ENCODE results near the gene SCNN1B. TPM values are rescaled to one million over a fixed set of nuclear protein-coding genes. Genes with fewer than 3 reads are reported as not detected.

SCNN1B gene
- total RNA-seq, 1 donor = not detected

DNA sequence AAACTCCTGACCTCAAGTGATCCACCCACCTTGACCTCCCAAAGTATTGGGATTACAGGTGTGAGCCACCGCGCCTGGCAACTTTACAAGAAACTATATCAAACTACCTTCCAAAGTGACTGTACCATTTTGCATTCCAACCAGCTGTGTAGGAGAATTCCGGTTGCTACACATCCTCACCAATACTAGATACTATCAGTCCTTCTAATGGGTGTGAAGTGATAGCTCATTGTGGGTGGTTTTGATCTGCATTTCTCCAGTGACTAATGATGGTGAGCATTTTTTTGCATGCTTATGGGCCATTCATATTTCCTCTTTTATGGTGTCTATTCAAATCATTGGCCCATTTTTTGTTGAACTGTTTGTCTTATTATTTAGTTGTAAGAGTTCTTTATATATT, 37.7 kb downstream of the SCNN1B start:
- no peaks in the 10 kb centered on the region for H3K27me3 ChIP-seq (ENCODE audit: insufficient read depth, low read length)
- H2AFZ ChIP-seq (ENCODE audit: low read length) = no peak overlapping the region
- H3K9me3 ChIP-seq (ENCODE audit: low read depth, low read length) = no peaks in the 10 kb centered on the region
- H3K4me3 ChIP-seq (ENCODE audit: insufficient read depth, low read length) = no peak overlapping the region
- no peaks in the 10 kb centered on the region for H3K4me1 ChIP-seq (ENCODE audit: insufficient read depth, low read length)
- no peak overlapping the region for H3K4me2 ChIP-seq (ENCODE audit: insufficient read depth, low read length)
- no peak overlapping the region for H3K27ac ChIP-seq (ENCODE audit: low read depth, low read length)
- no peaks in the 10 kb centered on the region for H3K36me3 ChIP-seq (ENCODE audit: insufficient read depth, low read length)
- H3K79me2 ChIP-seq (ENCODE audit: insufficient read depth, low read length) = no peaks in the 10 kb centered on the region
- TF ChIP-seq, protein P1, sequence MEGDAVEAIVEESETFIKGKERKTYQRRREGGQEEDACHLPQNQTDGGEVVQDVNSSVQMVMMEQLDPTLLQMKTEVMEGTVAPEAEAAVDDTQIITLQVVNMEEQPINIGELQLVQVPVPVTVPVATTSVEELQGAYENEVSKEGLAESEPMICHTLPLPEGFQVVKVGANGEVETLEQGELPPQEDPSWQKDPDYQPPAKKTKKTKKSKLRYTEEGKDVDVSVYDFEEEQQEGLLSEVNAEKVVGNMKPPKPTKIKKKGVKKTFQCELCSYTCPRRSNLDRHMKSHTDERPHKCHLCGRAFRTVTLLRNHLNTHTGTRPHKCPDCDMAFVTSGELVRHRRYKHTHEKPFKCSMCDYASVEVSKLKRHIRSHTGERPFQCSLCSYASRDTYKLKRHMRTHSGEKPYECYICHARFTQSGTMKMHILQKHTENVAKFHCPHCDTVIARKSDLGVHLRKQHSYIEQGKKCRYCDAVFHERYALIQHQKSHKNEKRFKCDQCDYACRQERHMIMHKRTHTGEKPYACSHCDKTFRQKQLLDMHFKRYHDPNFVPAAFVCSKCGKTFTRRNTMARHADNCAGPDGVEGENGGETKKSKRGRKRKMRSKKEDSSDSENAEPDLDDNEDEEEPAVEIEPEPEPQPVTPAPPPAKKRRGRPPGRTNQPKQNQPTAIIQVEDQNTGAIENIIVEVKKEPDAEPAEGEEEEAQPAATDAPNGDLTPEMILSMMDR (IDR thresholded peaks at IDR 0.05; ENCODE audit: extremely low read depth, low read depth, low read length) = no peak
- no peak for DNase-seq (ENCODE audit: insufficient read length, low spot score, missing footprints)
- no peaks in the 10 kb centered on the region for H4K20me1 ChIP-seq (ENCODE audit: insufficient read depth, low read length)

DNA sequence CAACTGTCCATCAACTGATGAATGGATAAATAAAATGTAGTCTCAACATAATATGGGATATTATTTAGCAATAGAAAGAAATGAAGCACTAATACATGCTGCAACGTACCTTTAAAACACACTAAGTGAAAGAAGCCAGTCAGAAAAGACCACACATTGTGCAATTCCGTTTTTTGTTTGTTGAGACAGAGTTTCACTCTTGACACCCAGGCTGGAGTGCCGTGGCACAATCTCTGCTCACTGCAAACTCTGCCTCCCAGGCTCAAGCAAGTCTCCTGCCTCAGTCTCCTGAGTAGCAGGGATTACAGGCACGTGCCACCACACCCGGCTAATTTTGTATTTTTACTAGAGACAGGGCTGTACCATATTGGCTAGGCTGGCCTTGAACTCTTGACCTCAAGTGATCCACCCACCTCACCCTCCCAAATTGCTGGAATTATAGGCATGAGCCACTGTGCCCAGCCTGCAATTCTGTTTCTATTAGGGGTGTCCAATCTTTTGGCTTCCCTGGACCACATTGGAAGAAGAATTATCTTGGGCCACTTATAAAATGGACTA, 40.1 kb downstream of the SCNN1B start:
- Histone ChIP-seq H3K79me2 (ENCODE audit: insufficient read depth, low read length) (no peaks in the 10 kb centered on the region), H4K20me1 (ENCODE audit: insufficient read depth, low read length) (no peaks in the 10 kb centered on the region), H3K27ac (ENCODE audit: low read depth, low read length) (no peak overlapping the region), H3K9me3 (ENCODE audit: low read depth, low read length) (no peaks in the 10 kb centered on the region), H3K36me3 (ENCODE audit: insufficient read depth, low read length) (no peaks in the 10 kb centered on the region), H2AFZ (ENCODE audit: low read length) (no peak overlapping the region), H3K4me3 (ENCODE audit: insufficient read depth, low read length) (no peak overlapping the region), H3K4me1 (ENCODE audit: insufficient read depth, low read length) (no peaks in the 10 kb centered on the region), H3K4me2 (ENCODE audit: insufficient read depth, low read length) (no peak overlapping the region), H3K27me3 (ENCODE audit: insufficient read depth, low read length) (peaks cover 3% of the 10 kb centered on the region)
- DNase-seq (ENCODE audit: insufficient read length, low spot score, missing footprints) = no peak
- TF ChIP-seq, protein P1 (IDR thresholded peaks at IDR 0.05; ENCODE audit: extremely low read depth, low read depth, low read length) = no peak

DNA sequence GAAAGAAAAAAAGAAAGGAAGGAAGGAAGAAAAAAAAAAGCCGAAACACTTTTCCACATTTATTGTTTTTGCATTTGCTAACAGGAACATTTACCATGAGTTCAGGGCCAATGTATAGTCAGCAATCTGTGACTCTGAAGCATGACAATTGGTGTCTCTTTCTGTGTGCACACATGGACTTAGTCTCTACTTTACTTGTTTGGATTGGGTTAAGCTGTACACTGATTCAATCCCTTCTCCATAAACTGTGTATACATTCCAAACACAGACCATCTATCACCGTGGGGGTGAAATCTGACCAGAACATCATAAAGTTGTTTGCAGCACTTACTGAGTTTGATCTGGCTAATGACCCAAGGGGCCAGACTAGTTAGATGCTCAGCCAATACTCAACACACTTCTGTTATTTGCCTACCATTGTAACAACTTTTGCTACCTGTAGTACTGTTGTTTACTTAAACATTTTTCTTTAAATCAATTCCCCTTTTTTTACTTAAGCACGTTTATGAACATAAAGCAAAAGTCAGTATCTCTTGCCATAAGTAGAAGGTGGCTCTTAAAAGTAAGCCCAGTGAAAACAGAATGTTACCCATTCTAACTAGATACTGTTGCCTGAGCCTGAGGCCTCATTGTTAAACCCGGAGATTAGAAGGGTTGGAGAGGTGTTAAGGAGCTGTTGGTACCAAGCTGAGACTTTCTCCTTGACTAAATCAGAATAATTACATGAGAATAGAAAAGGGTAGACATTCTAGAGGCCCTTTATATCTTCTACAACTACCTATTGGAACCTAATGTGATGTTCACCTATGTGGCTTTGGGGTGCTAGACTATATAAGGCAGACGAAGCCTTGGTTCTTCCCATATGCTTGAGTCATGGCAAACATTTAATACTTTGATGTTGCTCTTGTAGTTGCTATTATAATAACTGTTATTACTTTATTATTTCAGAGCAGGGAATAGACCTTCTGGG, 41.8 kb downstream of the SCNN1B start:
- DNase-seq (ENCODE audit: insufficient read length, low spot score, missing footprints) = no peak
- no peaks in the 10 kb centered on the region for H3K79me2 ChIP-seq (ENCODE audit: insufficient read depth, low read length)
- no peak overlapping the region for H3K27ac ChIP-seq (ENCODE audit: low read depth, low read length)
- no peak overlapping the region for H3K4me3 ChIP-seq (ENCODE audit: insufficient read depth, low read length)
- no peak overlapping the region for H2AFZ ChIP-seq (ENCODE audit: low read length)
- no peak overlapping the region for H3K4me2 ChIP-seq (ENCODE audit: insufficient read depth, low read length)
- no peaks in the 10 kb centered on the region for H3K9me3 ChIP-seq (ENCODE audit: low read depth, low read length)
- no peaks in the 10 kb centered on the region for H3K36me3 ChIP-seq (ENCODE audit: insufficient read depth, low read length)
- H3K27me3 ChIP-seq (ENCODE audit: insufficient read depth, low read length) = peaks cover 3% of the 10 kb centered on the region
- no peaks in the 10 kb centered on the region for H4K20me1 ChIP-seq (ENCODE audit: insufficient read depth, low read length)
- TF ChIP-seq, protein P1 (IDR thresholded peaks at IDR 0.05; ENCODE audit: extremely low read depth, low read depth, low read length) = no peak
- H3K4me1 ChIP-seq (ENCODE audit: insufficient read depth, low read length) = no peaks in the 10 kb centered on the region

DNA sequence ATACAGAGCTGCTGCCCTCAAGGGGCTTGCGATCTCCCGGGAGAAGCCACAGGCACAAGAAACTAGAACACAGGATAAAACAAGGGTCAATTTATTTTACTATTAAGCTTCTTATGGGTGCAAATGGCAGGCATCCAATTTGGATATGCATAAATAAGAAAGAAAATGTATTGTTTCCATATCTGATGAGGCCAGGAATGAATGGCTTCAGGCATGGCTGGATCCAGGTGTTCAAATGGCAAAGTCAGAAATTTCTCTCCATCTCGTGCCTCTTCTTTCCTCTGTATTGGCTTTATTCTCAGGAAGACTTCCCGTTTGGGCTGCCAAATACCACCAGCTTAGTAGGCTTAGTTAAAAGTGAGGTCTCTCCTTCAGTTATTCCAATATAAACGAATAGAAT, 43.1 kb downstream of the SCNN1B start:
- Histone ChIP-seq H3K4me2 (ENCODE audit: insufficient read depth, low read length) (no peak overlapping the region), H2AFZ (ENCODE audit: low read length) (no peak overlapping the region), H3K4me3 (ENCODE audit: insufficient read depth, low read length) (no peak overlapping the region), H3K27ac (ENCODE audit: low read depth, low read length) (no peak overlapping the region), H3K4me1 (ENCODE audit: insufficient read depth, low read length) (no peaks in the 10 kb centered on the region), H3K9me3 (ENCODE audit: low read depth, low read length) (no peaks in the 10 kb centered on the region), H3K79me2 (ENCODE audit: insufficient read depth, low read length) (no peaks in the 10 kb centered on the region), H3K36me3 (ENCODE audit: insufficient read depth, low read length) (no peaks in the 10 kb centered on the region), H3K27me3 (ENCODE audit: insufficient read depth, low read length) (peaks cover 3% of the 10 kb centered on the region), H4K20me1 (ENCODE audit: insufficient read depth, low read length) (no peaks in the 10 kb centered on the region)
- DNase-seq (ENCODE audit: insufficient read length, low spot score, missing footprints) = no peak
- TF ChIP-seq, protein P1 (IDR thresholded peaks at IDR 0.05; ENCODE audit: extremely low read depth, low read depth, low read length) = no peak

Data from osteoblast (primary cell).